ENCODE measurements around the gene ISL2.

The ISL2 gene

GRCh38 chr15:76341366-76342057, 4.9 kb downstream of the ISL2 start:
- DNase-seq (ENCODE audit: low read depth, low spot score): no peak

GRCh38 chr15:76342058-76342381, 5.4 kb downstream of the ISL2 start:
- no peak for DNase-seq (ENCODE audit: low read depth, low spot score)

- DNase-seq (ENCODE audit: low read depth, low spot score): no peak
Measured at GRCh38 chr15:76342382-76343201, 6.0 kb downstream of the ISL2 start.

- no peak for DNase-seq (ENCODE audit: low read depth, low spot score)
Measured at GRCh38 chr15:76343313-76343996, 6.9 kb downstream of the ISL2 start.

- DNase-seq (ENCODE audit: low read depth, low spot score): no peak
Measured at GRCh38 chr15:76344893-76345582, 8.5 kb downstream of the ISL2 start.

GRCh38 chr15:76345583-76345879, 9.0 kb downstream of the ISL2 start:
- DNase-seq (ENCODE audit: low read depth, low spot score): no peak

GRCh38 chr15:76345880-76346668, 9.5 kb downstream of the ISL2 start:
- no peak for DNase-seq (ENCODE audit: low read depth, low spot score)

GRCh38 chr15:76346669-76347481, 10.3 kb downstream of the ISL2 start:
- DNase-seq (ENCODE audit: low read depth, low spot score): no peak

GRCh38 chr15:76347482-76348055, 11.0 kb downstream of the ISL2 start:
- DNase-seq (ENCODE audit: low read depth, low spot score): no peak

GRCh38 chr15:76349301-76350070, 12.9 kb downstream of the ISL2 start:
- DNase-seq (ENCODE audit: low read depth, low spot score): no peak

- DNase-seq (ENCODE audit: low read depth, low spot score): no peak
Measured at GRCh38 chr15:76353023-76353577, 16.5 kb downstream of the ISL2 start.

GRCh38 chr15:76353903-76354302, 17.3 kb downstream of the ISL2 start:
- no peak for DNase-seq (ENCODE audit: low read depth, low spot score)

- DNase-seq (ENCODE audit: low read depth, low spot score): no peak
Measured at GRCh38 chr15:76354823-76355440, 18.4 kb downstream of the ISL2 start.

GRCh38 chr15:76358453-76358852, 21.9 kb downstream of the ISL2 start:
- DNase-seq (ENCODE audit: low read depth, low spot score): no peak

- no peak for DNase-seq (ENCODE audit: low read depth, low spot score)
Measured at GRCh38 chr15:76359152-76359551, 22.6 kb downstream of the ISL2 start.

- DNase-seq (ENCODE audit: low read depth, low spot score): no peak
Measured at GRCh38 chr15:76360416-76360815, 23.8 kb downstream of the ISL2 start.

GRCh38 chr15:76363251-76363650, 26.7 kb downstream of the ISL2 start:
- DNase-seq (ENCODE audit: low read depth, low spot score): no peak

GRCh38 chr15:76366714-76367113, 30.1 kb downstream of the ISL2 start:
- DNase-seq (ENCODE audit: low read depth, low spot score): no peak

- no peak for DNase-seq (ENCODE audit: low read depth, low spot score)
Measured at GRCh38 chr15:76368122-76368621, 31.6 kb downstream of the ISL2 start.

Measured in activated naive CD8-positive, alpha-beta T cell treated with anti-CD3 and anti-CD28 coated beads, Interleukin-2, amount 50 U/mL, for 16 hours (primary cell).